ENCODE measurements around the gene VSIR.

DNA sequence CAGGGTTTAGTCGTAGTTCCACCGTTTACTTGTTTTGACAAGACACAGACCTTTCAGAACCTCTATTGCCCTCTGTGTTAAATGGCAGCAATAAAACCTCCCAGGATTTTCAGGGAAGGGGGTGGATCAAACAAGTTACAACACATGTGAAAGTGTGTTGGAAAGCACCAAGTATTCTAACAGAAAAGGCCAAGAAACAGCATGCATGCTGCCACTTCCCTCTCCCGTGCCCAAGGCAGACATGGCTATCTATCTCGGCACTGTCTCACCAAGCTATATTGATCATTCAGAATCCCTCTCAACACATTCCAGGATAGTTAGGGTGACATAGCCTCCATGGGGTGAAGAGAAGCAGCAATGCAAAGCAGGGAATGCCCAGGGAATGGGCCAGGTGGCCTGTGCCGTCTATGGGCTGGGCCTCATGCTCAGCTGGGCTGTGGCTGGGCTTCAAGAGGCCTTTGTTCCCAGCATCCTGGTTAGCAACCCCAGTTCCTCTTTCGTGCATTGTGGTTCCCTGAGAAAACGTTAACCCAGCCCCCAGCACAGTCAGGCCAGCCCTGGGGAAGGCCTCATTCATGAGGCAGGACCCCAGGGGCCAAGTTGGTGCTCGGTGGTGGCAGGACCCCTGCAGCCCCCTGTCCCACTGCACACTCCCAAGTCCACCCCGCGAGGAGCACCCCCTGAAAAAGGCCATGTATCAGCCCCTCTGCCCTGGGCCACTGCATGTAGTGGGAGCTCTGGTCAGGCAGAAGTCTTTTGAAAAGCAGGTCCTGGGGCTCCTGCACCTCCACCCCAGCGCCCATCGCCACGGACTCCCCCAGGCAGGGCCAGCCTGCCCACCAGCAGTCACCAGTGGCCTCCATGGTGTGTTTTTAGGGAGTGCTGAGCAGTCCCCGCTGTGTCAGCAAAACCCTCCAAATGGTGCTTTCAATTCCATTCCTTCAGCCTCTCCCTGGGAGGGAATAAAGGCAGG lies 25.5 kb downstream of the VSIR start:
- TF ChIP-seq, protein P1, sequence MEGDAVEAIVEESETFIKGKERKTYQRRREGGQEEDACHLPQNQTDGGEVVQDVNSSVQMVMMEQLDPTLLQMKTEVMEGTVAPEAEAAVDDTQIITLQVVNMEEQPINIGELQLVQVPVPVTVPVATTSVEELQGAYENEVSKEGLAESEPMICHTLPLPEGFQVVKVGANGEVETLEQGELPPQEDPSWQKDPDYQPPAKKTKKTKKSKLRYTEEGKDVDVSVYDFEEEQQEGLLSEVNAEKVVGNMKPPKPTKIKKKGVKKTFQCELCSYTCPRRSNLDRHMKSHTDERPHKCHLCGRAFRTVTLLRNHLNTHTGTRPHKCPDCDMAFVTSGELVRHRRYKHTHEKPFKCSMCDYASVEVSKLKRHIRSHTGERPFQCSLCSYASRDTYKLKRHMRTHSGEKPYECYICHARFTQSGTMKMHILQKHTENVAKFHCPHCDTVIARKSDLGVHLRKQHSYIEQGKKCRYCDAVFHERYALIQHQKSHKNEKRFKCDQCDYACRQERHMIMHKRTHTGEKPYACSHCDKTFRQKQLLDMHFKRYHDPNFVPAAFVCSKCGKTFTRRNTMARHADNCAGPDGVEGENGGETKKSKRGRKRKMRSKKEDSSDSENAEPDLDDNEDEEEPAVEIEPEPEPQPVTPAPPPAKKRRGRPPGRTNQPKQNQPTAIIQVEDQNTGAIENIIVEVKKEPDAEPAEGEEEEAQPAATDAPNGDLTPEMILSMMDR (IDR thresholded peaks at IDR 0.05; ENCODE audit: borderline replicate concordance, extremely low read depth, low read length, poor library complexity, severe bottlenecking) = no peak
- TF ChIP-seq EZH2 (IDR thresholded peaks at IDR 0.05; ENCODE audit: borderline replicate concordance, low read depth, low read length, severe bottlenecking) = no peak

Measured in DND-41 (cell line).